H1 (cell line): ENCODE results near the gene KIAA0513. TPM values are rescaled to one million over a fixed set of nuclear protein-coding genes. Genes with fewer than 3 reads are reported as not detected.

ENCODE experiments used
- CHD1 ChIP-seq: IDR thresholded peaks from 2 replicates; pipeline ENCODE4 v1.6.1; 2012; ENCODE audit warnings: low read depth, low read length, improper control_type of control experiment
- JUN ChIP-seq: IDR thresholded peaks from 2 replicates; pipeline ENCODE4 v1.6.1; 2011; ENCODE audit warnings: low read depth, mild to moderate bottlenecking, improper control_type of control experiment, low read length
- SP1 ChIP-seq: IDR thresholded peaks from 2 replicates; pipeline ENCODE4 v1.6.1; 2011; ENCODE audit warnings: low read depth, low read length
- polyA plus RNA-seq, 7 experiments: library from polyadenylated mRNA; depleted of rRNA in 3 of 7; stranded (reverse) in 5 of 7; unstranded in 2 of 7; fragments of >200 nt in 5 of 7; fragments of 200-250 nt in 2 of 7; gene quantifications; 1 replicate in 5 of 7; 2 replicates in 1 of 7; 4 replicates in 1 of 7; pipeline versions ENCODE4 v1.2.1 to v1.2.3, GENCODE V29; 2011 to 2013; ENCODE audit warnings: missing spikeins in 2 of 7, mixed read lengths in 2 of 7
- total RNA-seq: library from RNA; stranded (reverse); fragmentation: NEBNext Ultra II Directional; extraction: Animal tissue kit (Norgen Biotek cat#: 25700); gene quantifications from 2 replicates; pipeline ENCODE4 v1.2.1, GENCODE V29; 2021
- TF ChIP-seq, protein P1 (sequence below): fragments of 300-600 bp; sonication (generic); IDR thresholded peaks from 2 replicates; pipeline ENCODE4 v1.7.1; 2012; ENCODE audit warnings: low read length, moderate library complexity, mild to moderate bottlenecking, inconsistent platforms; ENCODE audit not compliant: insufficient replicate concordance

Gene KIAA0513
- total and polyA plus RNA-seq, 2 of the 8 experiments (the other 6 are each of a cell fraction or from before 2014, with no cell fraction given): 2.1 to 6.1 TPM

DNA sequence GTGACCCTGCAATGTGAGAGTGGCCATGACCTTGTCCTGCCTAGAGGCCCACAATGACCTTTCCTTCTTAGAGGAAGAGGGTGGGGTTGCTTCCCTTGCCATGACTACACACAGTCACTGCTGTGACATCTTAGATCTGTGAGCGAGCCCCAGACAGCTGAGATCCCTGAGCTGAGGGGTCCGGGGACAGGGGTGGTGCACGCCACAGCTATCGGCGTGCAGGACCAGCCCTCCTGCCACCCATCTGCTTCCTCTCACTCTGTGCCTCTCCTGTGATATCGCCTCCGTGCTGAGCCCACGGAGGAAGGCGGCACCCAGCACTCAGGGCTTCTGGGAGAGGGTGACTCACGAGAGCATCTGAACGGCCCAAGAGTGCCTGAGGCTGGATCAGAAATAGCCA lies 35.2 kb downstream of the KIAA0513 start (continued):
- TF ChIP-seq, protein P1, sequence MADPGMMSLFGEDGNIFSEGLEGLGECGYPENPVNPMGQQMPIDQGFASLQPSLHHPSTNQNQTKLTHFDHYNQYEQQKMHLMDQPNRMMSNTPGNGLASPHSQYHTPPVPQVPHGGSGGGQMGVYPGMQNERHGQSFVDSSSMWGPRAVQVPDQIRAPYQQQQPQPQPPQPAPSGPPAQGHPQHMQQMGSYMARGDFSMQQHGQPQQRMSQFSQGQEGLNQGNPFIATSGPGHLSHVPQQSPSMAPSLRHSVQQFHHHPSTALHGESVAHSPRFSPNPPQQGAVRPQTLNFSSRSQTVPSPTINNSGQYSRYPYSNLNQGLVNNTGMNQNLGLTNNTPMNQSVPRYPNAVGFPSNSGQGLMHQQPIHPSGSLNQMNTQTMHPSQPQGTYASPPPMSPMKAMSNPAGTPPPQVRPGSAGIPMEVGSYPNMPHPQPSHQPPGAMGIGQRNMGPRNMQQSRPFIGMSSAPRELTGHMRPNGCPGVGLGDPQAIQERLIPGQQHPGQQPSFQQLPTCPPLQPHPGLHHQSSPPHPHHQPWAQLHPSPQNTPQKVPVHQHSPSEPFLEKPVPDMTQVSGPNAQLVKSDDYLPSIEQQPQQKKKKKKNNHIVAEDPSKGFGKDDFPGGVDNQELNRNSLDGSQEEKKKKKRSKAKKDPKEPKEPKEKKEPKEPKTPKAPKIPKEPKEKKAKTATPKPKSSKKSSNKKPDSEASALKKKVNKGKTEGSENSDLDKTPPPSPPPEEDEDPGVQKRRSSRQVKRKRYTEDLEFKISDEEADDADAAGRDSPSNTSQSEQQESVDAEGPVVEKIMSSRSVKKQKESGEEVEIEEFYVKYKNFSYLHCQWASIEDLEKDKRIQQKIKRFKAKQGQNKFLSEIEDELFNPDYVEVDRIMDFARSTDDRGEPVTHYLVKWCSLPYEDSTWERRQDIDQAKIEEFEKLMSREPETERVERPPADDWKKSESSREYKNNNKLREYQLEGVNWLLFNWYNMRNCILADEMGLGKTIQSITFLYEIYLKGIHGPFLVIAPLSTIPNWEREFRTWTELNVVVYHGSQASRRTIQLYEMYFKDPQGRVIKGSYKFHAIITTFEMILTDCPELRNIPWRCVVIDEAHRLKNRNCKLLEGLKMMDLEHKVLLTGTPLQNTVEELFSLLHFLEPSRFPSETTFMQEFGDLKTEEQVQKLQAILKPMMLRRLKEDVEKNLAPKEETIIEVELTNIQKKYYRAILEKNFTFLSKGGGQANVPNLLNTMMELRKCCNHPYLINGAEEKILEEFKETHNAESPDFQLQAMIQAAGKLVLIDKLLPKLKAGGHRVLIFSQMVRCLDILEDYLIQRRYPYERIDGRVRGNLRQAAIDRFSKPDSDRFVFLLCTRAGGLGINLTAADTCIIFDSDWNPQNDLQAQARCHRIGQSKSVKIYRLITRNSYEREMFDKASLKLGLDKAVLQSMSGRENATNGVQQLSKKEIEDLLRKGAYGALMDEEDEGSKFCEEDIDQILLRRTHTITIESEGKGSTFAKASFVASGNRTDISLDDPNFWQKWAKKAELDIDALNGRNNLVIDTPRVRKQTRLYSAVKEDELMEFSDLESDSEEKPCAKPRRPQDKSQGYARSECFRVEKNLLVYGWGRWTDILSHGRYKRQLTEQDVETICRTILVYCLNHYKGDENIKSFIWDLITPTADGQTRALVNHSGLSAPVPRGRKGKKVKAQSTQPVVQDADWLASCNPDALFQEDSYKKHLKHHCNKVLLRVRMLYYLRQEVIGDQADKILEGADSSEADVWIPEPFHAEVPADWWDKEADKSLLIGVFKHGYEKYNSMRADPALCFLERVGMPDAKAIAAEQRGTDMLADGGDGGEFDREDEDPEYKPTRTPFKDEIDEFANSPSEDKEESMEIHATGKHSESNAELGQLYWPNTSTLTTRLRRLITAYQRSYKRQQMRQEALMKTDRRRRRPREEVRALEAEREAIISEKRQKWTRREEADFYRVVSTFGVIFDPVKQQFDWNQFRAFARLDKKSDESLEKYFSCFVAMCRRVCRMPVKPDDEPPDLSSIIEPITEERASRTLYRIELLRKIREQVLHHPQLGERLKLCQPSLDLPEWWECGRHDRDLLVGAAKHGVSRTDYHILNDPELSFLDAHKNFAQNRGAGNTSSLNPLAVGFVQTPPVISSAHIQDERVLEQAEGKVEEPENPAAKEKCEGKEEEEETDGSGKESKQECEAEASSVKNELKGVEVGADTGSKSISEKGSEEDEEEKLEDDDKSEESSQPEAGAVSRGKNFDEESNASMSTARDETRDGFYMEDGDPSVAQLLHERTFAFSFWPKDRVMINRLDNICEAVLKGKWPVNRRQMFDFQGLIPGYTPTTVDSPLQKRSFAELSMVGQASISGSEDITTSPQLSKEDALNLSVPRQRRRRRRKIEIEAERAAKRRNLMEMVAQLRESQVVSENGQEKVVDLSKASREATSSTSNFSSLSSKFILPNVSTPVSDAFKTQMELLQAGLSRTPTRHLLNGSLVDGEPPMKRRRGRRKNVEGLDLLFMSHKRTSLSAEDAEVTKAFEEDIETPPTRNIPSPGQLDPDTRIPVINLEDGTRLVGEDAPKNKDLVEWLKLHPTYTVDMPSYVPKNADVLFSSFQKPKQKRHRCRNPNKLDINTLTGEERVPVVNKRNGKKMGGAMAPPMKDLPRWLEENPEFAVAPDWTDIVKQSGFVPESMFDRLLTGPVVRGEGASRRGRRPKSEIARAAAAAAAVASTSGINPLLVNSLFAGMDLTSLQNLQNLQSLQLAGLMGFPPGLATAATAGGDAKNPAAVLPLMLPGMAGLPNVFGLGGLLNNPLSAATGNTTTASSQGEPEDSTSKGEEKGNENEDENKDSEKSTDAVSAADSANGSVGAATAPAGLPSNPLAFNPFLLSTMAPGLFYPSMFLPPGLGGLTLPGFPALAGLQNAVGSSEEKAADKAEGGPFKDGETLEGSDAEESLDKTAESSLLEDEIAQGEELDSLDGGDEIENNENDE: no peak
- no peak for TF ChIP-seq JUN
- no peak for TF ChIP-seq CHD1
- no peak for TF ChIP-seq SP1
